ENCODE results near the gene POFUT2.

POFUT2 gene

DNA sequence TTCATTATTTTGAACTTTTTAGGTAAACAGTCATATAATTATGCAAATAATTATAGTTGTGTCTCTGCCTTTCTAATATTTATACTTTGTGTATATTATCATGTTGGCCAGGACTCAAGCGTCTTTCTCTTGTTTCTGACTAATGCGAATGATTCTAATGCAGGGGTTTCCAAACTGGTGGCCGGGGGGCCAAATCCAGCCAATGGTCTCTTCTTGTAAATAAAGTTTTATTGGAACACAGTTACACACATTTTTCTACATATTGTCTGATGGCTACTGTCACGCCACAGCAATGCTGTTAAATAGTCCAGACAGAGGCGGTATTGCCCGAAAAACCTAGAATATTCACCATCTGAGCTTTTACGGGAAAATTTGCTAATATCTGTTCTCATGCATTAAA is 8.9 kb upstream of the POFUT2 start:
- DNase-seq, result no peak

DNA sequence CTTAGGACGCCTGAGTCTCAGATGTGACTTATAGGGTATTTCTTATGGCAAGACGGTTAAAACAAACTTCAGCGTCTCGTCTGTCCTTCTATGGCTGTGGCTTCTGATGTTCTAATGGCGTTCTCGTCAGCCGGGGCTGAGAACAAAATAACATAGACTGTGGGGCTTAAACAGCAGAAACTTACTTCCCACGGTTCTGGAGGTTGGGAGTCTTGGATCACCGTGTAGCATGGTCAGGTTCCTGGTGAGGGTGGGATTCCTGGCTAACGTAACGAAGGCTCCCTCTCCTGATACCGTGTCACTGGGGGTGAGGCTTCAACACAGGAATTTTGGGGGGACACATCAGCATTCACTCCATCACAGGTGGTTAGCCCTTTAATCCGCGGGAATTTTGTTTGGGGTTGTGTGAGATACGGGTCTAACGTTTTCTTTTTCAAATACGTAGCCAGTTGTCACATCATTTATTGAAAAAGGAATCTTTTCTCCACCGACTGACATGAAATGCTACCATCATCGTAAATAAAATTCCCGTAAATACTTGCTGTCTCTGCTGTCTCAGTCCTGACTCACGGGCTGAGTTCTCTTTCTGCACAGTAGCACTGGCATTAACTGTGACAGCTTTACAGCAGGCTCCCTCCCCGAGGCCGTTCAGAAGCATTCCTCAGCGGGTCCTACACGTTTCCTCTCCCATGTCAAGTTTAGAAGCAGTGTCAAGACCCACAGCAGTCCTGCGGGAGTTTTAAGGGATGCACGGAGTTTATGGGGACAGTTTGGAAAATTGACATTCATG is 8.1 kb upstream of the POFUT2 start:
- no peak for DNase-seq

DNA sequence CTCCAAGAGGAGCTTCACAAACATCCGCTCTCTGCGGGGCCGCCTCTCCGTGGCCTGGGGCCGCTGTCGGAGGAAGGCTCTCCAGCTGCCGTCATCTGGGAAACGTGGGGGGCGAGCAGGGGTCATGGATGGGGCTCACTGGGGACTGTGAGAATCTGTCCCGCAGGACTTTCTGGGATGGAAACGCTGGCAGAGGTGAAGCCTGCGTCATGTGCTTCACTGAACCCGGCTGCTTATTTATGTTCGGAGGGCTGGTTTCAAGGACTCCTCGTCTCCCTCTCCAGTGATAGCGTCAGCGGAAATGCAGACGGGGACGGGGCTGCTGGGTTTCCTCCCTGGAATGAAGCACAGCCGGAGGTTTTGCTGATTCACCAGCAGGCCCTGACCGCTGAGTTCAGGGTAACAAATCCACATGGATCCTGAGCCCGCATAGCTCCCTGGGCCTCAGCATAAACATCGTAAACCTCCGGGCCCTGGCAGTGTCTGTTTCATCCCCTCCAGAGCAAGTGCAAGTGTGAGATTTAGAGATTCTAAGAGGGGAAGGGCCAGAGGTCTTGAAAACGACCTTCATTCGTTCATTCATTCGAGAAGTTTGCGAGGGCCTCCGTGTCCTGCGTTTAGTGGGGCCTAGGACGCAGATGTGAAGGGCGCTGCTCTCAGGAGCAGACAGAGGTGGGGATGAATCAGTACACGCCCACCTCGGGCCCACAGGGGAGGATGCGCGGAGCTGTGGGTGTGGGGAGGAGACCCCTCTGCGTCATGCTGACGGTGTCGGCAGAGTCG is 7.0 kb upstream of the POFUT2 start:
- DNase-seq, result peak; percentile 90

DNA sequence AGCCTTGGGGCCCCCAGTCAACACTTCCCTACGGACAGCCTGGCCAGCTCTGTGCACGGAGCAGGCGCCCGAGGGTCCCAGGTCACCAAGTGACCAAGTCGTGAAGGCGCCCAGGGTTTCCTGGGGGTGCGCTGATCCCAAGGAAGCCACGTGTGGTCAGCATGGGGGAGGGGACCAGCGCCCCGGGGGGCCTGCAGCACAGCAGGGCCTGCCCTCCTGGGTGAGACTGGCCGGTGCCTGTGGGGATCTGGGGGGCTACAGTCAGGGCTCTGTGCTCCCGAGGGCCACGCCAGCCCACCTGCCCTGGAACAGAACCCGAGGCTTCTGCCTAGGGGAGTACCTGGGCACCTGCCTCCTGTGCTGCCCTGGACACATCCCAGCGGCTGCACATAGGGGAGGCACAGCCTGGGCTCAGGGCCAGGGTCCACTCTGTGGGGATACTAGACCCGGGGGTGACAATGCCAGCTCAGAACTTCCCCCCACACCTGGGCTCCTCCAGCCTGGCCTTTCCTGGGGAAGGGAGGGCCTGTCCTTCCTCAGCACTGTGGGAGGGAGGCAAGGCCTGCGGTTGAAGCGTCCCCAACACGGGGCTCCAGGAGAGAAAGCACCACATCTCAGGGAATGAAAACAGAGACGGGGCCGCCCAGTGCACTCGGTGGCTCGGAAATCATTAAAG is 6.2 kb upstream of the POFUT2 start:
- no peak for DNase-seq

DNA sequence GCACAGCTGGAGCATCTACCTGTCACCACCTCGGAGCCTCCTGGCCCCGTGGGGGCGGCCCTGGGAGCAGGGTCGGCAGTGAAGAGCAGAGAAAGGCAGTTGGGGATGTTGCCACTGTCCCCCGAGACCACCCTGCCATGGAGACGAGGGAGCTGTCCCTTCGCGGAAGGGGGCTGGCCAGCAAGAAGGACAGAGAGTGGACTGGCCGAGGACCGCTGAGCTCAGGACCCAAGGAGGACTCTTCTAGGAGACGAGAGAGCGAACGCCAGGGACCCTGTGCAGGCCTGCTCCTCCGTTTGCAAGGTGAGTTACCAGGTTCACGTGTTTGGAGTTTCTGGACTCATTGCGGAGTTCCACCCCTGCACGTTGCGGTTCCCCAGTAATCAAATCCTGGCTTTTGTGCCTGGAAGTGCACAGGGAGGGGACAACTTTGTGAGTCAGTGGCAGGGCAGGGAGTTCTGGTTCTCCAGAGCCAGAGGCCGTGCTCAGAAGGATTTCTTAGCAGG is 5.6 kb upstream of the POFUT2 start:
- peak; percentile 50 for DNase-seq

DNA sequence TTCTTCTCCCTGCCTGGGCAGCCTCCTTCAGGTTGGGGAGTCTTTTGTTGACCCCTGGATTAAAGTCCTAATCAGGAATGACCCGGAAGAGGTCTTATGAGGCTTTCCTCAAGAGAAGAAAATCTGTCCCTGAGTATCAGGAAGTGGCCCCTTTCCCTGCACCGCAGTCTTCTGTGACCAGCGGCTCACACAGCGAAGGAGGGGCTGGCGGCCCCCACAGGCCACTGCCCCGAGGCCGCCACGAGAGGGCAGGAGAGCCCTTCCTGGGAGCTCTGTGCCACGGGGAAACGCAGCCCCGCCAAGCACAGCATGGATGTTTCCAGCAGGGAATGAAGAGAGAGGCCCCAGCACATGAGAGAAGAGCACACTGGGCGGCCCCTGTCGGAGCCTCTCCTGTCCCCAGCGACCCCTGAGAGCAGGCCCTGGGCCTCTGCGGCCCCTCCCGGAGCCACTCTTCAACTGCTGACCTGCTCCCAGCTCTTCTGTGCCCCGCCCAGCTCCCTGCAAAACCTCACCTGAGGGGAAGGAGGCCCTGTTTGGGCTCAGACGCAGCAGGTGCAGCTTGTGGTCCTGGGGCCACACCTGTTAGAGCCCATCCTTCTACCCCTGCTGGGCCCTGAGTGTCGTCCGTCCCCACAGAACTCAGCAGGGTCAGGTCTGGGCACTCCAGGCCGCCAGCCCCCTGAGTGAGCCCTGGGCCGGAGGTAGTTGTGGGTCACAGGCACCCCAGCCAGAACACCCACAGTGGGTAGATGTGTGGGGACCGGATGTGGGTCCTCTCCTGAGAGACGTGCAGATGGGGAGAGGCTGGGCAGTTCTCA is 4.9 kb upstream of the POFUT2 start:
- peak; percentile 96 for DNase-seq

DNA sequence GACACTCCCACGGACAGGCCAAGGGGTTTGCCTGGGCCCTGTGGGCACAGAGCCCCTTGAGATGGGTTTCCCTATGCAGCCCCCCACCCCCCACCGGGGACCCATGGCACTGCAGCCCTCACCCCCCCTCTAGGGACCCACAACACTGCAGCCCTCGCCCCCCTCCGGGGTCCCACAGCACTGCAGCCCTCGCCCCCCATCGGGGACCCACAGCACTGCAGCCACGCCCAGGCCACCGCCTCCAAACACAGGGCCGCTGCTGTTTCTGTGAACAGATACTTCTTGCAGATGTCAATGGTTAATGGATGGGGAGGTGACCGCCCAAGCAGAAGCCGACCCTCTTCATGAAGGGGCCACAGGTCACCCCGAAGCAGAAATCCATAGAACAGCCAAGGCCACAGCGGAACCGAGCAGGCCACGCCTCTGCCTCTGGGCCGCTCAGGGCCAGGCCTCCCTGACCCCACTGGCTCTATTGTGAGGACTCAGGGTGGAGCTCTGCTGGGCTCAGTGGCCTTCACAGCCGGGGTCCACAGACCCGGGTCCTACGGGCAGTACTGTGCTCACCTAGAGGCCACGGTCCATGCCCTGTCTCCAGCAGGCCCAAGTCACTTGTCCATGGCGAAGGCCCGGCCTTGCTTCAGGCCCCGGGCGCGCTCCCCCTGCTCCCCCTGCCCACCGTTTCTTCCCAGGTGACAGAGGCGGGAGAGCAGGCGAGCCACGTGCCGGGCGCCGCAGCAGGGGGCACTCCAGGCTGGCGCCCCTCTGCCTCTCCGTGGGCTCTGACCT is 4.1 kb upstream of the POFUT2 start:
- no peak for DNase-seq

DNA sequence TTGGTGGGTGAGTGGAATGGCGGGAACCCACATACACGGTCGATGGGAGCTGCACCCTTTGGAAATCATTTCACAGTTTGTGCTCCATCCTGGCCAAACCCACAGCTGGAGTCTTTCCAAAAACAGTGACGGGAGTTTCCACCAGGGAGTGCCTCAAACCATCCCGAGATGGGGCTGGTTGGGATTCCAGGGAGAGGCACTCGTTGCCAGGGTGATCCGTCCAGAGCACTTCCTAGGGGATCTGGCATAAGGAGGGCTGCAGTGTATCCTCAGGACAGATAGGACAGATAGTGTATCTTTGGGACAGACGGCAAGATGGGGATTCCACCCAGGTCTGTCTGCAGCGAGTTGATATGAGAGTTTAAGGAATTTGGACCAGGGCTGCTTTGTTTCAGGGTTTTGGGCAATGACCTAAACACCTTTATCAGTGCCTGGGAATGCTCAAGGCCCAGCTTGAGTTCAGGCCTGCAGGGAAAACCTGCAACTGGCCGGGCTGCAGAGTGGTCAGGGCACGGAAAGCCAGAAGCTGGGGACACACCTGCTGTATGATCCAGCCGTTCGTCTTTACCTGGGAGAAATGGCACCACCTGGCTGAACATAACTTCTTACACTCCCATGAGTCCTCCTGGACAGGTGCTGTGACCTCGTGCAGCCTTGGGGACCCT is 3.4 kb upstream of the POFUT2 start:
- DNase-seq, result no peak

DNA sequence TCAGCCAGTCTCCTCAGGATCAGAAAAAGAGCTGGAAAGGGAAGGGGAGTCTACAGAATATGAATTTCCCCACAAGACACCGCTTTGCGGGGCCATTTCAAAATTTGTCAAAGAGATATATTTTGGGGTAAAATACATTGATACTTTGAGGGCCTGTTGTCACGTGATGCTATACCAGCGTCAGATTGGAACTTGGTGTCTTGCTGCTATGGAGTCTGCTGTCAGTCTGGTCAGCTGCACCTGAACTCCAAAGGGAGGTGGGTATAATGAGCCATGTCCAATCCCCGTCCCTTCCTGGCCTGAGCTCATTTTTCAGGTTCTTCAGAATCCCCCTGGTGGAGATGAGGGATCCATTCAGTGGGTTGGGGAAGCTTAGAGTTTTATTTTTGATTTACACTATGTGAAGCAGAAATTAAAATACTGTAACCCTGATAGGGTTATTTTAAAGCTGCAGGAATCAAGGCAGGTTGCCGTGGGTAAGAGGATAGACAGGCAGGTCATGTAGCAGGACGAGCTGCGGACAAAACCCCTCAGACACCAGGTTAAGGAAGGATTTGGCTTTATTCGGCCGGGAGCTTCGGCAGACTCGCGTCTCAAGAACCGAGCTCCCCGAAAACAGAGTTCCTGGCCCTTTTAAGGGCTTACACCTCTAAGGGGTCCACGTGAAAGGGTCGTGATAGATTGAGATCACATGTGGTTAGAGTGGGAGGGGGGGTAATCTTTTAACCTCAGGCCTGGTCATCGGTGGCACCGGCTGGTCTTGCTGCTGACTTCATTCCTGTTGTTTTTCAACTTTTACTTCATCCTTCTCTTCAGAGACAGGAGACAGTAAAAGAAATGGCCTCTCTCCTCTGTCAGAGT is 2.2 kb upstream of the POFUT2 start:
- no peak for DNase-seq

DNA sequence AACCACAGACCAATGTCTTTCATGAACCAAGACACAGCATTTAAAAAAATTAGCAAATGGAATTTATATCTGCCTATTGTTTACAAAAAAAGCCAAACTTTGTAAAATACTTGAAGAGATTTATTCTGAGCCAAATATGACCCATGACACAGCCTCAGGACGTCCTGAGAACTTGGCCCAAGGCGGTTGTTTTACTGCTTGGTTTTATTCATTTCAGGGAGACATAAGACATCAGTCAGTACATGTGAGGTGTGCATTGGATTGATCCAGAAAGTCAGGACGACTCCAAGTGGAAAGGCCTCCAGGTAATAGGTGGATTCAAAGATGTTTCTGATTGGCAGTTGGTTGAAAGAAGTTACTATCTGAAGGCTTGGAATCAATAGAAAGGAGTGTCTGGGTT is 1.4 kb upstream of the POFUT2 start:
- DNase-seq, result no peak

DNA sequence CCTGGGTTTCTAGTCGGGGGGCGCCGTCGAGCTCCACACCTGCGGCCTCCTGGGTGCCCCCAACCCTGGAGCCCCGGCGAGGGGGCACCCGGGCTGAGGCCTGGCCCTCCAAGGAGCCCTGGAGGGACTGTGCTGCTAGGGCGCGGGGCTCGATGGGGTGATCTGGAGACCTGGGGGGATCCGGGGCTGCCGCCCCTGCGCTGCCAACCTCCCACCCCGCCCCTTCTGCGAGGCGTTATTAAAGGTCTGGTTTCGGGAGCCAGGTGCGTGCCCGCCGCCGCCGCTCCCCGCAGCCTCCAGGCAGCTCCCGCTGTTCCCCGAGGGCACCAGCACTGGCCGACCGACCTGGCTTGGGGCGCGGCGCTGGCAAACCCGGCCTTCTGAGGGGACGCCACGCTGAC is 746 bp upstream of the POFUT2 start:
- no peak for DNase-seq

DNA sequence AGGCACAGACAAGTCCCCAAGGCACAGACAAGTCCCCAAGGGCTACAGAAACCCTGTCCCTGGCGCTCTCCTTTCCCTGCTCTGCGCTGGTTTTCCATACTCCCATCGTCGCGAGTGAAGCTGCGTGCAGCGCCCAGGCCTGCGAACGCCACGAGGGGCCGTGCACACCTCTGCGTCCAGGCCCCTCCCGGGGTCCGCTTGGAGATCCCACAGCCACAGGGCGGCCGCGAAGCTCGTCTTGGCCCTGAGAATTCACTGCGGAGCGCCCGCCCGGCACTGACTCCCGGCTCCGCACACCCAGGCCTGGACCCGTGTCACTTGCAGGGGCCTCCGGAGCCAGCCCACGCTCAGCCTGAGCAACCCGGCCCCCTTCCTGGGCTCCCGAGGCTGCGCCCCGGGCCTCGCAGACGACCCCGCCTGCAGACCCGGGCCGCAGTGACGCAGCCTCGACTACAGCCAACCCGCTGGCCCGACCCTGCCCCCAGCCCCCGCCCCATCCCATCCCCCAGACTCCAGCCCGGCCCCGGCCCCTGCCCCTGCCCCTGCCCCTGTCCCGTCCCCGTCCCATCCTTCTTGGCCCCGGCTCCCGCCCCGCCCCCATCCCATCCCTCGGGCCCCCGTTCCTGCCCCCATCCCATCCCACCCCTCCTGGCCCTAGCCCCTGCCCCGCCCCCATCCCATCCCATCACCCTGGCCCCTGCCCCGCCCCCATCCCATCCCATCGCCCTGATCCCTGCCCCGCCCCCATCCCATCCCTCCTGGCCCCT is 841 bp downstream of the POFUT2 start:
- DNase-seq, result no peak

DNA sequence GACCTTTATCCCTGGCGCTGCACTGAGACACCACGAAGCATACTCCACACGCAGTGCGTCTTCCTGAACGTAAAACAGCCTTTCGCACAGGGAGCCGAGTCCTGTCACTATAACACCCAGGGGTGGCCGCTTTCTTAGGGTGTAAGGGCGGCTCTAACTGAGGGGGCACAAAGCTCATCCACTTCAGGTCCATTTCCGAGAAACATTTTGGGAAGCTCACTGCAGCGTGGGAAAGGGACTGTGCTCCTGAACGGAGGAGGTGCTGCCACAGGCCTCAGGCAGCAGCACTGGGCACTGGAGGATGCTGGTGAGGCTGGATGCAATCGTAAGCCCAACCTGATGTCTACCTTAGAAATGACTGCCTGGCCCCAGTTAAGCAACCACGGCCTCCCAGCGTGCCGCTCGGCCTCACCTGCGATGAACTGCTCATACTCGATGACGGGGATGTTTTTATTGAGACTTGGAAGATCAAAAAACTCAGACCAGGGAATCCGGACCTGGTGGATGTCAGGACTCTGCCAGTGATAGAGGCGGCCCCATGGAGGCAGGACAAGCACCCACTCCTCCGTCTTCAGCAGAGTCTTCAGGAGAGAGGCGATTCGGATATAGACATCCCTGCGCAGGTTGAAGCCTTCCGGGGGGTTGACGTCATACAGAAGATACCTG is 2.3 kb downstream of the POFUT2 start:
- no peak for DNase-seq

DNA sequence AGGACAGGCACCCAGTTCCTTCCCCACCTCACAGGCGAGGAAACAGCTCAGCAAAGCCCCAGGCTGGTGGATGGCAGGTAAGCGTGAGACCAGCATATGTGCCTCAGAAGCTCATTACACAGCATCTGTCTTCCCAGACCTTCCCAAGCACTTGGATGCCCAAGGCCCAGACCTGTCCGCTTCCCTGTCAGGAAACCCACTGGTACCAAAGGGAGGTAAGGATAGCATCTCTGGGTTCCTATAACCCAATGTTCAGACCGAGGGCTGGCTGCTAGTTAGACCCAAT is 3.3 kb downstream of the POFUT2 start:
- DNase-seq, result no peak

DNA sequence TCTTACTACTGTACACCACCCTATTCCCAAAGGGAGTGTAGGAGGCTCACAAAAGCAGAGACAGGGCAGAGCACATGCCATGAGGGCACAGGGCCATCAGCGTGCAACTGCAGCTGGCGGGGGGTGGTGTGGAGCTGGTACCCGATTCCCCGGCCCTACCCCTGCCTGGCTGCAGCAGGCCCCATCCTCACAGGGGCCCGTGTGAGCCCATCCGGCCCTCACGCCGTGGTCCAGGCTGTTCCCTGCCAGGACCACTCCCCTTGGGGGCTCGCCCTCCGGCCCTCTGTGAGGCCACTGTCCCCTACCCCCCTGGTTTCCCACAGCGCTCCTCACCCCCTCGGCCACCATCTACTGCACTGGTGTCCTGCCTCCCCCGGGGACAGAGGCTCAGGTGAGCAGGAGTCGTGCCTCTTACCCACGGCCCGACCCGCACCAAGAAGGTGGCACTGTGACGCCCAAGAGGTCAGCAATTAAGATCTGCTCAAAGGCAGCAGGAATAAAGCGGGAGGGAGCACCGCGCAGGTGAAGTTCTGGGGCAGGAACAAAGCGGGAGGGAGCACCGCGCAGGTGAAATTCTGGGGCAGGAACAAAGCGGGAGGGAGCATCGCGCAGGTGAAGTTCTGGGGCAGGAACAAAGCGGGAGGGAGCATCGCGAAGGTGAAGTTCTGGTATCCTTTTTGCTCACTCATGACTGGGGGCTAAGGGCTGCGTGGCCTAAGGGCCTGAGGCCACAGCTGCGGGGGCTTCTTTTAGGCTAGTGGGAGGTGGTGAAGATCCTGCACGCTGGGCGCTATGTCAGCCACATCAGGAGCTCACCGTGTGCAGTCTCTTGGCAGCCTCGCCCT is 3.9 kb downstream of the POFUT2 start:
- DNase-seq, result no peak

DNA sequence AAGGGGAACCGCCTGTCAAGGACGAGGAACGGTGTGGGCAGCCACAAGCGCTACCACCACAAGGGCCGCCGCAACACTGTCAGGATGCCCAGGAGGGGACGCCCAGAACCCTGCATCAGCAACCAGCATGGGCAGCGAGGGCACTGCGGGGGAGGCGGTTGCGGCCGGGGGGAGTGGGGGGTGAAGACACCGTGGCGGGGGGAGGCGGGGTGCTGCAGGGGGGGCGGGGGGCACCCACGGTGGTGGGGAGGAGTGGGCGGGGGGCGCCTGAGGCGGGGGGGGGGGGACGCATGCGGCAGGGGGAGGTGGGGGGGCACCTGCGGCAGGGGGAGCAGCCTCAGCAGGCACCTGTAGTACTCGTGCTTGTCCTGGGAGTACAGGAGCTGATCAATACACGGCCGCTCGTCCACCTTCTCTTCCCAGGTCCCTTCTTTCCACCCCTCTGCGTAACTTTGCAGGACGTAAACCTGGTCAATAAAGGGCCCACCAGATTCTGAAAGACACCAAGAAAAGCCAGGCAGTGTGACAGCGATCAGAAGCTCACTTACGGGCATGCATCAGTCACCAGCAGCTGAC is 4.6 kb downstream of the POFUT2 start:
- no peak for DNase-seq

DNA sequence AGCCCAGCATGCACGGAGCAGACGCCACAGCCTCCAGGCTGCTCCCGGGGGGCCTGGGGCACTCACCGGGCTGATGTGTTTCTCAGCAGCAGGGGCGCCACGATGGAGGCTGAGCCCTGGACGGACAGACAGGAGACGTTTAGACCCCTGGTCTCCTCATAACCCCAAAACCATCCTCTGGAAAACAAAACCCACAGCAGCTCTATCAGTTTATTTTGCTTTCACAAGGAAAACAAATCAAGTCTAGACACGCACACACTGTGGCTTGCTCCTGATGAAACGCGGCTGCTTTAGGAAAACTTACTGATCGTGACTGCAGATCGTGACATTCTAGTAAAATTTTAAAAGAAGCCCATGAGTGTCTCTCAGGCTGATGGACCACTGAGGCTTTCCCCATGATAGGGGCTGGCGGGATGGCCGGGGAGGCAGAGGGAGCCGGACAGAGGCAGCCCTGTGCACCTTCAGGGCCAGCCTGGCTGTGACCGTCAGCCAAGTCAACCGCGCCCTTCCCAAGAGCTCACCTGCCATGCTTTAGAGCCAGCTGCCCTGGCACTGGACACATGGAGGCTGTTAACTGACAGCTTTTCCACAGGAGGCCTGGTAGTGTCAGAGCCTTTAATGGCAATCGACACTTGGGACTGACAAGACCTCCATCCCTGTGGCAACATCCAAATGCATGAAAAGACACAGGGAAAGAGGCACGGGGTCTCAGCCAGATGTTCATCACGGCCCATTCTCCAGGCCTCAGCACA is 5.2 kb downstream of the POFUT2 start:
- DNase-seq, result no peak

All from eye (tissue), 1 donor.